Measurements from ENCODE around the gene JOSD1. TPM values are rescaled to one million over a fixed set of nuclear protein-coding genes. Genes with fewer than 3 reads are reported as not detected.
A peak's percentile ranks its signal among the peaks of the same experiment; 100 is the strongest.

Gene JOSD1
- total and polyA plus RNA-seq, 2 donors: 25.7 to 27.8 TPM

DNA sequence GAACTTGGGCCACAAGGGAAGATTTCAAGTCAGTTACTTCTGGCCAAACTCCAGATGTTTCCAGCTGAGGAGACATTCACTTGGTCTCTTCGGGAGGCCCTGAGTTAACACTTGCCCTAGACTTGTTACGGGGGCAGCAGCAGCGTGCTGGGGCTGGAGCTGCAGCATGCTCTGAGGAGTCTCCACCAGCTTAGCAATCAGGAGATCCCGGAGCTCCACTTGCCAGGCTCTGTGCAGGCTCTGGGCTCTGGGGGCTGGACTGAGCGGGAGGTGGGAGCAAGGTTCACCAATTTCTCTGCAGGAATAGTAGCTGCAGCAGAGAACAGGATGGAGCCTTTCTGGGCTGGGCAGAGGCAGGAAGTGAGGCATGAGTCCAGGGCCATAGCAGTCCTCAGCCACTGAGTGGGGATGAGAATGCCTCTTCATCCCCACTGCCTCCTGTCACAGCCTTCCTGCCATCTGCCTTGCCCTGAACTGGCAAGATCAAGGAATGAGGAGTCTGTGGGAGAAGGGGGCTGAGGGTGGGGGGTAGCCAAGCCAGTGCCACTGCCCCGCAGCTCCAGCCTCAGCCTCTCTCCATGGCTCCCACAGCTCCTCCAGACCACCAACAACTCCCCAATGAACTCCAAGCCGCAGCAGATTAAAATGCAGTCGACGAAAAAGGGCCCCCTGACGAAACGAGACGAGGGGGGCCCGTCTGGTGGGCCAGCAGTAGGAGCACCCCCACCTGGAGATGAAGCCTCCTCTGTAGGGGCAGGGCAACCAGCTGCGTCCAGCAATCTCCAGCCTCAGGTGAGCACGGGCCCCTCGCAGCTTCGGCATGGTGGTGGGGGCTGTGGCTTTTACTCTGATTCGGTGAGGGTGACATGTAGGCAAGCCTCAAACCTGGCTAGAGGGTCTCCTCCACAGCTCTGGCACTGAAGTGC lies 28.4 kb upstream of the JOSD1 start:
- Histone ChIP-seq H3K36me3 (ENCODE audit: control insufficient read depth in 2 of 2, insufficient read depth in 2 of 2, low read length in 1 of 2) (peaks cover 84 to 96% of the 10 kb centered on the region in 2 donors), H3K4me3 (ENCODE audit: low read length in 2 of 2) (no peak overlapping the region), H3K4me1 (ENCODE audit: control insufficient read depth in 2 of 2, insufficient read depth in 2 of 2, low read length in 2 of 2) (peaks cover 0 to 7% of the 10 kb centered on the region in 2 donors), H3K27ac (ENCODE audit: low read depth in 1 of 2, low read length in 1 of 2) (no peak overlapping the region), H3K9me3 (ENCODE audit: control insufficient read depth in 2 of 2, insufficient read depth in 1 of 2, low read length in 1 of 2) (no peaks in the 10 kb centered on the region), H3K27me3 (ENCODE audit: control insufficient read depth in 2 of 2, insufficient read depth in 1 of 2, low read length in 1 of 2) (no peaks in the 10 kb centered on the region)
- WGBS: 98% methylated on average over 18 of the region's 18 CpGs
- DNase-seq (ENCODE audit: low read depth in 6 of 9, low spot score in 9 of 9): no peak

DNA sequence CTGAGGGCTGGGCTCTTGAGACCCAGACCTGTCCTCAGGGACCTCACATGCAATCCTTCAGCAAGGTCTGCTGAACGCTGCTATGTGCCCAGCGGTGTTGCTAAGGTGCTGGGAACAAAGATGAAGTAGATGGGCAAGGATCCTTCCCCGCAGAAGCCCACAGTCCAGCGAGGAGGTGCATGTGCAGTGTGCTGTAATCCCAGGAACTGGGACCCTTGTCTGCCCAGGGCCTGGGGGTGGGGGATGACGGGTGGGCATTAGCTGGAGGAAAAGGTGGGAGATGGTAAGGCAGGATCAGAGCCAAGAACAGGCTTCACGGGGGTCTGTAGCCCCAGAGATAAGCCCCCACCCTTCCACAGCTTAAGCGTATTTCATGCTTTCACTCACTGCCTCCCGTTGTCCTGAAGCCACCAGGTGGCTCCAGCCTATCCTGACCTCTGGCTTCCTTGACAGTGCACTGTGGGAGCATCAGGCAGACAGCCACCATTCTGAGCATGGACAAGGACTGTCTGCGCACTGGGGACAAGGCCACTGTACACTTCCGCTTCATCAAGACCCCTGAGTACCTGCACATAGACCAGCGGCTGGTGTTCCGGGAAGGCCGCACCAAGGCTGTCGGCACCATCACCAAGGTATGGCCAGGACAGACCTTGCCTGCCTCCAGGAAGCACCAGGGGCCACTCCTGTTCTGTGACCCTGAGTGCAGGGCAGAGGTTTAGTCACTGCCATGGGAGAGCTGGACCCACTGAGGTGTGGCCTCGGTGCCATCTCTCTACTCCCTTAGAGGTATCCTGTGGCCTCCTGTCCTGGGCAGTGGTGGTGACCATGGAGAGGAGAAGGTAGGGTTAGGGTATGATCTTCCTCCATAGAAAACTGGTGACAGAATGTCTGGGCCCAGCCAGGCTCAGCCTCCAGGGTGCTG lies 27.0 kb upstream of the JOSD1 start:
- DNase-seq (ENCODE audit: low read depth in 6 of 9, low spot score in 9 of 9): no peak
- Histone ChIP-seq H3K27ac (ENCODE audit: low read depth in 1 of 2, low read length in 1 of 2) (no peak overlapping the region), H3K4me1 (ENCODE audit: control insufficient read depth in 2 of 2, insufficient read depth in 2 of 2, low read length in 2 of 2) (no peaks in the 10 kb centered on the region), H3K27me3 (ENCODE audit: control insufficient read depth in 2 of 2, insufficient read depth in 1 of 2, low read length in 1 of 2) (no peaks in the 10 kb centered on the region), H3K4me3 (ENCODE audit: low read length in 2 of 2) (no peak overlapping the region), H3K36me3 (ENCODE audit: control insufficient read depth in 2 of 2, insufficient read depth in 2 of 2, low read length in 1 of 2) (peaks cover 89 to 97% of the 10 kb centered on the region in 2 donors), H3K9me3 (ENCODE audit: control insufficient read depth in 2 of 2, insufficient read depth in 1 of 2, low read length in 1 of 2) (no peaks in the 10 kb centered on the region)
- WGBS: 98% methylated on average over 15 of the region's 15 CpGs

DNA sequence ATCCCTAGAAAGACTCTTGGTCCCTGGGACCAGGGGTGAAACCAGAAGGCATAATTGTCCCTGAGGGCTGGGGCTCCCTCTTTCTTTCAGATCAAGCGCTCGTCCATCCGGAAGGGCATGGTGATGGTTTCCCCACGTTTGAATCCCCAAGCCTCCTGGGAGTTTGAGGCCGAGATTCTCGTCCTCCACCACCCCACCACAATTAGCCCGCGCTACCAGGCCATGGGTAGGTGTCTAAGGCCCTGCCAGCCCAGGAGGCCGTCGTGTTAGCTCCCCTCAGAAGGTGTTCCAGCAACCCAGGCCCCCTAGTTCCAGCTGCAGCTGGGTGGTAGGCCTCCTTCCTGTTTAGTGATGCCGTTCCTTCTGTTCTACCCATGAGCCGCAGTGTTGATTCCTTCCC lies 26.4 kb upstream of the JOSD1 start:
- H3K9me3 ChIP-seq (ENCODE audit: control insufficient read depth in 2 of 2, insufficient read depth in 1 of 2, low read length in 1 of 2): no peaks in the 10 kb centered on the region
- no peak for DNase-seq (ENCODE audit: low read depth in 6 of 9, low spot score in 9 of 9)
- H3K4me1 ChIP-seq (ENCODE audit: control insufficient read depth in 2 of 2, insufficient read depth in 2 of 2, low read length in 2 of 2): no peaks in the 10 kb centered on the region
- no peak overlapping the region for H3K4me3 ChIP-seq (ENCODE audit: low read length in 2 of 2)
- H3K27me3 ChIP-seq (ENCODE audit: control insufficient read depth in 2 of 2, insufficient read depth in 1 of 2, low read length in 1 of 2): no peaks in the 10 kb centered on the region
- H3K27ac ChIP-seq (ENCODE audit: low read depth in 1 of 2, low read length in 1 of 2): no peak overlapping the region
- H3K36me3 ChIP-seq (ENCODE audit: control insufficient read depth in 2 of 2, insufficient read depth in 2 of 2, low read length in 1 of 2): peaks cover 86 to 99% of the 10 kb centered on the region in 2 donors
- WGBS: 97% methylated on average over 12 of the region's 12 CpGs

DNA sequence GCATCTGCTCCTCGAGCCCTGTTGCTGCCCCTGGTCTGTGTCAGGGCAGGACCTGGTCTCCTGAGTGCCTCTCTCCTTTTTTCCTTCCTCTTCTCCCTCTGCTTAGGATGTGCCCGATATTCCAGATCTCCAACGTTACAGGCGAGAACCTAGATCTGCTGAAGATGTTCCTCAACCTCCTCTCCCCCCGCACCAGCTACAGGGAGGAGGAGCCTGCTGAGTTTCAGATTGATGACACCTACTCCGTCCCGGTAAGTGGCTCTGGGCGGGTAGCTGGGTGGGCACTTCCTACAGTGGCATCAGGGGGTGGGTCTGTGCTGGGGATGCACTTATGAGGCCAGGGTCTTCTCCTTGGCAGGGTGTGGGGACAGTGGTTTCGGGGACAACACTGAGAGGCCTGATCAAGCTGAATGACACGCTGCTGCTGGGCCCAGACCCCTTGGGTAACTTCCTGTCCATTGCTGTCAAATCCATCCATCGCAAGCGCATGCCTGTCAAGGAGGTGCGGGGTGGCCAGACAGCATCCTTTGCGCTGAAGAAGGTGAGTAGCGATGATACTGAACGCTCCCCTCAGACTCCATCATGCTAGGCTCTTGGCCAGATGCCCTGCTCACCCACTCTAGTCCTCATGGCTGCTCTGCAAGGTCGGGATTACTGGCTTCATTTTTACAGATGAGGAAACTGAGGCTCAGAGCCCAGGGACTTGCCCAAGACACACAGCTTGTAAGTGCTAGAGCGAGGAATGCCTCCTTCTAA lies 25.3 kb upstream of the JOSD1 start:
- 97% methylated on average over 18 of the region's 18 CpGs for WGBS
- Histone ChIP-seq H3K36me3 (ENCODE audit: control insufficient read depth in 2 of 2, insufficient read depth in 2 of 2, low read length in 1 of 2) (peaks cover 83 to 98% of the 10 kb centered on the region in 2 donors), H3K27me3 (ENCODE audit: control insufficient read depth in 2 of 2, insufficient read depth in 1 of 2, low read length in 1 of 2) (no peaks in the 10 kb centered on the region), H3K27ac (ENCODE audit: low read depth in 1 of 2, low read length in 1 of 2) (no peak overlapping the region), H3K9me3 (ENCODE audit: control insufficient read depth in 2 of 2, insufficient read depth in 1 of 2, low read length in 1 of 2) (no peaks in the 10 kb centered on the region), H3K4me3 (ENCODE audit: low read length in 2 of 2) (no peak overlapping the region), H3K4me1 (ENCODE audit: control insufficient read depth in 2 of 2, insufficient read depth in 2 of 2, low read length in 2 of 2) (no peaks in the 10 kb centered on the region)
- DNase-seq (ENCODE audit: low read depth in 6 of 9, low spot score in 9 of 9): no peak

DNA sequence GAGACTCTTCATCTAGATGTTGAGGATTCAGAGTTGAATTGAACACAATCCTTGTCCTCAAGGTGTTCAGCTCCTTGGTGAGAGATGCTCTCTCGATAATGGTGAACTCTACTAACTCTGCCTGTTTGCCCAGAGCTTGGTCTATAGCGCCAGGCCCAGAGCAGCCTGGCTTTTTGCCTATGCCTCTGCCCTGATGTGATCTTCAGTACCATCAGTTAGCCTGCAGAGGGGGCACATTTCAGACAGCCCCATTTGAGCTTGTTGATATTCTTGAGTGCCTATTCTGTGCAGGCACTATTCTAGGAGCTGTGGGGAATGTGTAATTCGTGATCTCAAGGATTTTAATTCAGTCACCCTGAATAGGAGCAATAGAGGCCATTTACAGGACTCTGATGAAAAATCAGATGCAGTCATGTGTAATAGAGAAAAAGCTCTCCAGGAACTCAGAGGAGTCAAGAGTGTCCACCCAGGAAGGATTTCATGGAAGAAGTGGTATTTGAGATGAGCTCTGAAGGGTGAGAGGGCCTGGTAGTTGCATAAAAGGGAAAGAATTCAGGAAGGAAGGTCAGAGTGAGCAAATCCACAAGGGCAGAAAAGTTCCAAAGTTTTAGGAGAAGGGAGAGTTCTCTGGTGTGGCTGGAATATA lies 24.3 kb upstream of the JOSD1 start:
- WGBS: 94% methylated on average over 3 of the region's 3 CpGs
- DNase-seq (ENCODE audit: low read depth in 6 of 9, low spot score in 9 of 9): peak in 2 of 9 donors; percentile 41 to 51
- H3K4me1 ChIP-seq (ENCODE audit: control insufficient read depth in 2 of 2, insufficient read depth in 2 of 2, low read length in 2 of 2): no peaks in the 10 kb centered on the region
- no peaks in the 10 kb centered on the region for H3K27me3 ChIP-seq (ENCODE audit: control insufficient read depth in 2 of 2, insufficient read depth in 1 of 2, low read length in 1 of 2)
- no peak overlapping the region for H3K4me3 ChIP-seq (ENCODE audit: low read length in 2 of 2)
- H3K9me3 ChIP-seq (ENCODE audit: control insufficient read depth in 2 of 2, insufficient read depth in 1 of 2, low read length in 1 of 2): no peaks in the 10 kb centered on the region
- peaks cover 73 to 87% of the 10 kb centered on the region in 2 donors for H3K36me3 ChIP-seq (ENCODE audit: control insufficient read depth in 2 of 2, insufficient read depth in 2 of 2, low read length in 1 of 2)
- H3K27ac ChIP-seq (ENCODE audit: low read depth in 1 of 2, low read length in 1 of 2): no peak overlapping the region

DNA sequence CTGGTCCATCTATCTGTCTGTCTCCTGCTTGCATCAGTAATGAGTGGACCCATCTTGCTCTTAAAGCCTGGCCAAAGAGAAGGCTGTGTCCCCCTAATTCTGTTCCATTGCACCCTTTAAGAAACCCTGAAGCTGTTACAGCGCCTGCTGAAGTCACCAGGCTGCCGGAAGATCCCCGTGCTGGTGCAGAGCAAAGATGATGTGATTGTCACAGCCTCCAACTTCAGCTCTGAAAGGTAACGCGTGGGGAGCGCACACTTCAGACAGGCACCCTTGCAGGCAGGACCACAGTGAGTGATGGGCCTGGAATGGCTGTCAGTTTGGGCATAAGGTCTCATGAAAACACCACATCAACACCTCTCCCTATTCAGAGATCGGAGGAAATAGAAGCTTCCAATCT lies 23.4 kb upstream of the JOSD1 start:
- Histone ChIP-seq H3K9me3 (ENCODE audit: control insufficient read depth in 2 of 2, insufficient read depth in 1 of 2, low read length in 1 of 2) (no peaks in the 10 kb centered on the region), H3K4me3 (ENCODE audit: low read length in 2 of 2) (no peak overlapping the region), H3K27ac (ENCODE audit: low read depth in 1 of 2, low read length in 1 of 2) (no peak overlapping the region), H3K4me1 (ENCODE audit: control insufficient read depth in 2 of 2, insufficient read depth in 2 of 2, low read length in 2 of 2) (no peaks in the 10 kb centered on the region), H3K27me3 (ENCODE audit: control insufficient read depth in 2 of 2, insufficient read depth in 1 of 2, low read length in 1 of 2) (no peaks in the 10 kb centered on the region), H3K36me3 (ENCODE audit: control insufficient read depth in 2 of 2, insufficient read depth in 2 of 2, low read length in 1 of 2) (peaks cover 64 to 79% of the 10 kb centered on the region in 2 donors)
- WGBS: 98% methylated on average over 7 of the region's 7 CpGs
- DNase-seq (ENCODE audit: low read depth in 6 of 9, low spot score in 9 of 9): no peak

DNA sequence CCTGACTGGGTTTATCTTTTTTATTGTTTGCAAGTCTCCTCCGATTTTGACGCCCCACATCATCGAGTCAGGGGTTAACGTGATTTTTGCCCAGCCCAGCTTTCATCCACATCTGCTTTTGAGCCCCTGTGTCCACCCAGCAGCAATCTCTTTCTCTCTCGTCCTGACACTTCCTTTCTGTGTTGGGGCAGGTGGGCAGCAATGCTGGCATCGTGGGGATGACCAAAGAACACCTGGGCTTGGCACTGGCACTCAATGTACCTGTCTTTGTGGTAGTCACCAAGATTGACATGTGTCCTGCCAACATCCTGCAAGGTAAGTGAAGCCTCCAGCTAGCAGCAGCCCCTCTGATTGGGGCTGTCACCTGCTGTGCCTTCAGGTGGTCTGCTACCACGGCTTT lies 20.8 kb upstream of the JOSD1 start:
- Histone ChIP-seq H3K4me1 (ENCODE audit: control insufficient read depth in 2 of 2, insufficient read depth in 2 of 2, low read length in 2 of 2) (no peaks in the 10 kb centered on the region), H3K27me3 (ENCODE audit: control insufficient read depth in 2 of 2, insufficient read depth in 1 of 2, low read length in 1 of 2) (no peaks in the 10 kb centered on the region), H3K27ac (ENCODE audit: low read depth in 1 of 2, low read length in 1 of 2) (no peak overlapping the region), H3K9me3 (ENCODE audit: control insufficient read depth in 2 of 2, insufficient read depth in 1 of 2, low read length in 1 of 2) (no peaks in the 10 kb centered on the region), H3K4me3 (ENCODE audit: low read length in 2 of 2) (no peak overlapping the region), H3K36me3 (ENCODE audit: control insufficient read depth in 2 of 2, insufficient read depth in 2 of 2, low read length in 1 of 2) (peaks cover 56 to 72% of the 10 kb centered on the region in 2 donors)
- no peak for DNase-seq (ENCODE audit: low read depth in 6 of 9, low spot score in 9 of 9)
- WGBS: 97% methylated on average over 7 of the region's 7 CpGs

DNA sequence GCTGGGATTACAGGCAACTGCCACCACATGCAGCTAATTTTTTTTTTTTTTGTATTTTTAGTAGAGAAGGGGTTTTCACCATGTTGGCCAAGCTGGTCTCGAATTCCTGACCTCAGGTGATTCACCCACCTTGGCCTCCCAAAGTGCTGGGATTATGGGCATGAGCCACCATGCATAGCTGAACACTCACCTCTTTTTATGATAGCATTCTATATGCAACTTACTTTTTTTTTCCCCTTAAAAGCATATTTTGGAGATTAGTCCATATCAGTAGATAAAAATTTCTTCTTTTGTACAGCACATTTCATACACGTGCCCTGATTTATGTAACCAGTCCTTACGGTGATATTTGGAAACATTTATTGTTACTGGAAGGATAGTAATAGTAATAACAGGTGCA lies 19.6 kb upstream of the JOSD1 start:
- Histone ChIP-seq H3K27me3 (ENCODE audit: control insufficient read depth in 2 of 2, insufficient read depth in 1 of 2, low read length in 1 of 2) (no peaks in the 10 kb centered on the region), H3K4me1 (ENCODE audit: control insufficient read depth in 2 of 2, insufficient read depth in 2 of 2, low read length in 2 of 2) (no peaks in the 10 kb centered on the region), H3K9me3 (ENCODE audit: control insufficient read depth in 2 of 2, insufficient read depth in 1 of 2, low read length in 1 of 2) (no peaks in the 10 kb centered on the region), H3K27ac (ENCODE audit: low read depth in 1 of 2, low read length in 1 of 2) (no peak overlapping the region), H3K4me3 (ENCODE audit: low read length in 2 of 2) (no peak overlapping the region), H3K36me3 (ENCODE audit: control insufficient read depth in 2 of 2, insufficient read depth in 2 of 2, low read length in 1 of 2) (peaks cover 56 to 72% of the 10 kb centered on the region in 2 donors)
- DNase-seq (ENCODE audit: low read depth in 6 of 9, low spot score in 9 of 9): no peak
- WGBS: 98% methylated on average over 3 of the region's 3 CpGs

All from thymus (tissue), 11 donors.